OCI-LY1 (cell line): ENCODE data around the gene GPHA2.

Experiments
- EZH2 ChIP-seq: fragments of 200-600 bp; sonication (generic), shearing (Covaris generic); IDR thresholded peaks from 2 replicates; pipeline ENCODE4 v1.8.0; 2017; ENCODE audit warnings: borderline replicate concordance, mixed run types, mild to moderate bottlenecking, antibody characterized with exemption, low read length, moderate library complexity, mixed read lengths
- TF ChIP-seq, protein P1 (sequence below): fragments of 200-600 bp; sonication (generic), shearing (Covaris generic); IDR thresholded peaks from 2 replicates; pipeline ENCODE4 v1.5.1; 2017; ENCODE audit warnings: mild to moderate bottlenecking, antibody characterized with exemption, low read length, moderate library complexity, mixed read lengths

DNA sequence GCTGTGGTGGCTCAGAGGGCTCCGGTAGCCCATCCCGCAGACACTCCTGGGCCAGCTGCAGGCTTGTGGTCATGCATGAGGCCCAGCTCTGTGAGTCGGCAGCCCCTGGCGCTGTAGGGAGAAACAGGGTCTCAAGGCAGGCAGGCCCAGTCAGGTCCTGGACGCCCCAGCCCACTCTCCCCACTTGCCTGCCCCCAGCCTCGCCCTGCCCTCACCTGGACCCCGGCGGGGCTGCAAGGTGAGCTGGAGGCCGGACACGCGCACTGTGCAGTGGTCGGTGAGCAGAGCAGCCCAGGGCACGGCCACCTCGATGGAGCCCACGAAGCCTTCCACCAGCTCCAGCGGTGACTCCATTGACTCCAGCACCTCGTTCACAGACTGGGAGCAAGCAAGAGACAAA lies 21.6 kb downstream of the GPHA2 start:
- TF ChIP-seq EZH2: no peak
- TF ChIP-seq, protein P1, sequence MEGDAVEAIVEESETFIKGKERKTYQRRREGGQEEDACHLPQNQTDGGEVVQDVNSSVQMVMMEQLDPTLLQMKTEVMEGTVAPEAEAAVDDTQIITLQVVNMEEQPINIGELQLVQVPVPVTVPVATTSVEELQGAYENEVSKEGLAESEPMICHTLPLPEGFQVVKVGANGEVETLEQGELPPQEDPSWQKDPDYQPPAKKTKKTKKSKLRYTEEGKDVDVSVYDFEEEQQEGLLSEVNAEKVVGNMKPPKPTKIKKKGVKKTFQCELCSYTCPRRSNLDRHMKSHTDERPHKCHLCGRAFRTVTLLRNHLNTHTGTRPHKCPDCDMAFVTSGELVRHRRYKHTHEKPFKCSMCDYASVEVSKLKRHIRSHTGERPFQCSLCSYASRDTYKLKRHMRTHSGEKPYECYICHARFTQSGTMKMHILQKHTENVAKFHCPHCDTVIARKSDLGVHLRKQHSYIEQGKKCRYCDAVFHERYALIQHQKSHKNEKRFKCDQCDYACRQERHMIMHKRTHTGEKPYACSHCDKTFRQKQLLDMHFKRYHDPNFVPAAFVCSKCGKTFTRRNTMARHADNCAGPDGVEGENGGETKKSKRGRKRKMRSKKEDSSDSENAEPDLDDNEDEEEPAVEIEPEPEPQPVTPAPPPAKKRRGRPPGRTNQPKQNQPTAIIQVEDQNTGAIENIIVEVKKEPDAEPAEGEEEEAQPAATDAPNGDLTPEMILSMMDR: no peak
